LNCaP clone FGC (cell line): ENCODE results near the gene CMKLR1.

Source experiments
- DNase-seq: peaks from one replicate; pipeline ENCODE4 v3.0.0-alpha.2; 2011; ENCODE audit warnings: low read depth
- H3K4me3 ChIP-seq: 2 replicates; pipeline ENCODE4 v1.5.1; 2011; ENCODE audit warnings: mild to moderate bottlenecking, low read depth, low read length, control low read depth
- TF ChIP-seq, protein P1 (sequence below): IDR thresholded peaks from 2 replicates; pipeline ENCODE4 v1.5.1; 2012; ENCODE audit warnings: mild to moderate bottlenecking; ENCODE audit not compliant: control insufficient read depth, insufficient read depth; ENCODE audit errors: extremely low read depth

CMKLR1 gene

GRCh38 chr12:108273217-108273616 is 65.9 kb downstream of the CMKLR1 start:
- no peak for DNase-seq
- TF ChIP-seq, protein P1, sequence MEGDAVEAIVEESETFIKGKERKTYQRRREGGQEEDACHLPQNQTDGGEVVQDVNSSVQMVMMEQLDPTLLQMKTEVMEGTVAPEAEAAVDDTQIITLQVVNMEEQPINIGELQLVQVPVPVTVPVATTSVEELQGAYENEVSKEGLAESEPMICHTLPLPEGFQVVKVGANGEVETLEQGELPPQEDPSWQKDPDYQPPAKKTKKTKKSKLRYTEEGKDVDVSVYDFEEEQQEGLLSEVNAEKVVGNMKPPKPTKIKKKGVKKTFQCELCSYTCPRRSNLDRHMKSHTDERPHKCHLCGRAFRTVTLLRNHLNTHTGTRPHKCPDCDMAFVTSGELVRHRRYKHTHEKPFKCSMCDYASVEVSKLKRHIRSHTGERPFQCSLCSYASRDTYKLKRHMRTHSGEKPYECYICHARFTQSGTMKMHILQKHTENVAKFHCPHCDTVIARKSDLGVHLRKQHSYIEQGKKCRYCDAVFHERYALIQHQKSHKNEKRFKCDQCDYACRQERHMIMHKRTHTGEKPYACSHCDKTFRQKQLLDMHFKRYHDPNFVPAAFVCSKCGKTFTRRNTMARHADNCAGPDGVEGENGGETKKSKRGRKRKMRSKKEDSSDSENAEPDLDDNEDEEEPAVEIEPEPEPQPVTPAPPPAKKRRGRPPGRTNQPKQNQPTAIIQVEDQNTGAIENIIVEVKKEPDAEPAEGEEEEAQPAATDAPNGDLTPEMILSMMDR = no peak
- no peak overlapping the region for H3K4me3 ChIP-seq

DNA sequence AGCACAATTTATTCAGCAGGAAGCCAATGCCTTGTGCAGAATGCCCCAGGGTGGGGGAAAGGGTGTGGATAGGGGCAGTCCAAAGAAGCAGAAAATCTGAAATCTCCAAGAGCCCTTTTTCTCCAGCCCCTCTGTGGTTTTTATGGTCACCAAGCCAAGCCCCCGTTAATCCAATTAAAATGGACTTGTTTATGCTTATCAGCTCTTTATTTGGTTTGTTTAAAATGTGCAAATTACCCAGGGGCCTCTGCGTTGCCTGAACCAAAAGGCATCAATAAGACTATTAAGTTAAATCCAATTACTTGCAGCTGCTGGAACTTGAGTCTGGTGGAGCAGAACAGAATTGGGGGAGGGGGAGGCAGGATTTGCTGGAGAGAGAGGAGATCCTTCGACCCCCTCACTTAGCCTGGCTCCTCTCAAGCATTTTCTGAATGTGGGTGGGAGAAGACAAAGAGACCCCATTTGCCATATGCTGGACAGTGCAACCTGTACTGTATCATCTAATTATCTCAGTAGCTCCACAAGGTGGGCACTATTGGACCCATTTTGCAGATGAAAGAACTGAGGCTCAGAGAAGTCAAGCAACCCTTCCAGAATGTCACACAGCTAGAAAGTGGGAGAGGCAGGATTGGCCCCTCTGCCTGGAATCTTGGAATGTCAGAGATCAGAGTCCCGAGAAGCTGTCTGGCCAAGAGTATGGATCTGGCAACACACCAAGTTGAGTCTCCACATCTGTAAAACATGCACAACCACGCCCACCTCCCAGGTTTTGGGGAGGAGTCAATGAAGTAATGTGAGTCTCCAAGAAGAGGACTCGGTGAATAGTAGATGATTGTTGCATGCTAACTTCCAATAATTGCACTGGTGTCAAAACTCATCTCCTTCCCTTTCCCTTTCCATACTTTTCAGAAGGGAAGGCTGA is 66.9 kb downstream of the CMKLR1 start:
- no peak for DNase-seq
- no peak overlapping the region for H3K4me3 ChIP-seq
- TF ChIP-seq, protein P1 = no peak

GRCh38 chr12:108270849-108271143 is 68.3 kb downstream of the CMKLR1 start:
- TF ChIP-seq, protein P1 = no peak
- DNase-seq = no peak
- no peak overlapping the region for H3K4me3 ChIP-seq

DNA sequence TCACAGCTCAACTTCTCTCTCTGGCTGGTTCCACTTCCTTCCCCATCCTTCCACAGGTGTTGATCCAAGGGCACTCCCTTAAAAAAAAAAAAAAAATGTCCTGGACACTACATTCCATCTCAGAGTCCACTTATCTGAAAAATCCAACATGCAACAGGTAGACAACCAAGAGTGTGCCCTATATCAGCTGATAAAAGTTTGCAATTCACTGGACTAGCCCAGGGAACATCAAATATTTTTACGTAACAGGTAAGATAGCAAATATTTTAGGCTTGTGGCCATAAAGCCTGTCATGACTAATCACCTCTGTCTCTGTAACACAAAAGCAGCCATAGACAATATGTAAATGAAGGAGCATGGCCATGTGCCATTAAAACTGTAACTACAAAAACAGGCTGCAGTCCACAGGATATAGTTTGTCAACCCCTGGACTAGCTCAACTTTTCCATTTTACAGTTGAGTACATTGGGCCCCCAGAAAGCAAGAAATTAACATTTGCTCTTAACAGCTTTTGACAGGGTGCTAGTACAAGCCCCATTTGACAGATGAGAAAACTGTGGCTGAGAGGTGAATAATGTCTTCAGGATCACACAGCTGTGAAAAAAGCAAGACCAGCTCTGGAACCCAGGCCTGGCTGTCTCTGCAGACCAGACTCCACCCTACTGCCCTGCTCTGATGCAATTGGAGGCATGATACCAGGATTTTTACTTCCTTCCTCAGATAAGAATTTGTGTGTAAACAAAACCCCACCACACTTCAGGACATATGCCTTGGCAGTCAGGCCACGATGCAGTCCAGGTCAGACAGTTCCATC is 68.9 kb downstream of the CMKLR1 start:
- H3K4me3 ChIP-seq = no peak overlapping the region
- no peak for DNase-seq
- TF ChIP-seq, protein P1 = no peak

DNA sequence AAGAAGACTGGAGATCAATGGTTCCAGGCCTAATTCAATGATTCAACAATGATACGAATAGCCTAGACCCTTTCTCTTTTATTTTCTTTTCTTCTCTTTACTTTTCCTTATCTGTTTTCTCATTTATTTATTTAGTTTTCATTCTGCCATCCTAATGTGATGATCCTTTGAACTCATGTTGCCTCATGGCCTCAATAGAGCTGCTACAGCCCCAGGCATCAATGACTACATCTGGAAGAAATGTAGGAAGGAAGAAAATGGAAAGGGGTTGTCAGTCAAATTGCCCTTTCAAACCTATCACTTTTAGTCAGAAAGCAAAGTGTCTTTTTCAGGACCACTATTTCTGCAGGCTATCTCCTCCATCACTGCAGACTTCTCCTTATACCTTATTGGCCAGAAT is 69.9 kb downstream of the CMKLR1 start:
- no peak for DNase-seq
- H3K4me3 ChIP-seq = no peak overlapping the region
- TF ChIP-seq, protein P1 = no peak

GRCh38 chr12:108268397-108268796 is 70.7 kb downstream of the CMKLR1 start:
- no peak for DNase-seq
- no peak overlapping the region for H3K4me3 ChIP-seq
- TF ChIP-seq, protein P1 = no peak

- no peak for DNase-seq
- TF ChIP-seq, protein P1 = no peak
Measured at GRCh38 chr12:108267450-108267849, 71.7 kb downstream of the CMKLR1 start.

More at GRCh38 chr12:108267450-108267849, 71.7 kb downstream of the CMKLR1 start:
- H3K4me3 ChIP-seq = no peak overlapping the region
